Kidney tubule cell (primary cell): ENCODE results near the gene PRSS23.
"Not testable (repeated sequence)": the region's sequence is repeated elsewhere in the genome, so short reads cannot be mapped to it uniquely, and the experiment has no call there.

ENCODE experiments used
- DNase-seq: peaks from one replicate; pipeline ENCODE4 v3.0.0-alpha.2; 2018; ENCODE audit warnings: low spot score

The PRSS23 gene, protein sequence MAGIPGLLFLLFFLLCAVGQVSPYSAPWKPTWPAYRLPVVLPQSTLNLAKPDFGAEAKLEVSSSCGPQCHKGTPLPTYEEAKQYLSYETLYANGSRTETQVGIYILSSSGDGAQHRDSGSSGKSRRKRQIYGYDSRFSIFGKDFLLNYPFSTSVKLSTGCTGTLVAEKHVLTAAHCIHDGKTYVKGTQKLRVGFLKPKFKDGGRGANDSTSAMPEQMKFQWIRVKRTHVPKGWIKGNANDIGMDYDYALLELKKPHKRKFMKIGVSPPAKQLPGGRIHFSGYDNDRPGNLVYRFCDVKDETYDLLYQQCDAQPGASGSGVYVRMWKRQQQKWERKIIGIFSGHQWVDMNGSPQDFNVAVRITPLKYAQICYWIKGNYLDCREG

DNA sequence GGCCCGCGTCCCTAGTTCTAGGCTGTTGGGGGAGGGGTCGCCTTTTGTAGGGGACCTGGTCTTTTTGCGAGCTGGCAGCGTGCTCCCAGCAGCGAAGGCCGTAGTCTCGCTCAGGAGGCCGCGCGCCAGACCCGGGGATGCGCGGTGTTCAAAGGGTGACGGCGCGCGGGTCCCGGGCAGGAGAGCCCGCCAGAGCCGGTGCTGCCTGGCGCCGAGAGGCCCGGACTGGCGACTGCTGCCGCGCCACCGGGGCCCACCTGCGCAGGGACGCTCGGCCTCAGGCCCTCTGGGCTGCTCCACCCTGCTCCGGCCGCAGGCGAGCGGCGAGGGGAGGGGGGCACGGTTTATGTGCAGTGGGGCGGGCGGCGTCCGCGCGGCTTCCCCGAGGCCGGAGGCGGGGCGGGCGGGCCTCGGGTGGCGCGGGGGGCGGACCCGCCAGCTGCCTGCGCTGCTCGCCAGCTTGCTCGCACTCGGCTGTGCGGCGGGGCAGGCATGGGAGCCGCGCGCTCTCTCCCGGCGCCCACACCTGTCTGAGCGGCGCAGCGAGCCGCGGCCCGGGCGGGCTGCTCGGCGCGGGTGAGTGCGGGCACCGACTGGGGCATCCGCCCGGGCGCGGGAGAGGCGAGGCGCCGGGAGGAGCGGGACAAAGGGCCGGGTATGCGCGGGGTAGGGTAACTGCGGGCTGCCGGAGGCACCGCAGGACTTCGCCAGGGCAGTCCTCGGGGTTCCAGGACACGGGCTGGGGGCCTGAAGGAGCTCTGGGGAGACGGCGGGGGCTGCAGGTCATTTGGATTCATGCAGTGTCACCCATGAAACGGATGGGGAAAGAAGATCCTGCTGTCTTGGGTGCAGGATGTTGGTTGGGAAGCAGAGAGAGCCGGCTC lies at the start of gene PRSS23:
TSS of gene PRSS23 (plus strand) at position 467 of the 884 bp plus-strand sequence. CDS start 7,102 bp downstream, outside the sequence.
- DNase-seq: peak; percentile 86

GRCh38 chr11:86753459-86753858 lies 46.9 kb upstream of the PRSS23 start:
- no peak for DNase-seq

GRCh38 chr11:86755146-86755545 lies 45.2 kb upstream of the PRSS23 start:
- no peak for DNase-seq

- DNase-seq: no peak
Measured at GRCh38 chr11:86758171-86758570, 42.2 kb upstream of the PRSS23 start.

DNA sequence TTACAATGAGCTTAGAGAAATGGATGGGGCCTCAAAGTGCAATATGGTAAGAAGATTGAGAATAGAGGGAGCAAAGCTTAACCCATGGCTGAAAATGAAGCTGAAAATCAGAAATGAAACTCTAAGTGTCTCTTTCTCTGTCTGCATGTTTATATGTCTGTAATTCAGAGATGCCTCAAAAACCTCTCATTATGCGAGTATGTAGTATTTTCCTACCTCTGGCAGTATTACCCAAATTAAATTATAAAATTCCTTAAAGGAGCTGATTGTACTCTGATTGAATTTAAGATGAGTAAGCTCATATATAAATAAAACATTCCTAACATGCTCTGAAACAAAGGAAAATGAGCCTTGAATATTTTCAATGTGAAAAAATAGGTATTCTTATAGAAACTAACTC lies 39.8 kb upstream of the PRSS23 start:
- DNase-seq: no peak

DNA sequence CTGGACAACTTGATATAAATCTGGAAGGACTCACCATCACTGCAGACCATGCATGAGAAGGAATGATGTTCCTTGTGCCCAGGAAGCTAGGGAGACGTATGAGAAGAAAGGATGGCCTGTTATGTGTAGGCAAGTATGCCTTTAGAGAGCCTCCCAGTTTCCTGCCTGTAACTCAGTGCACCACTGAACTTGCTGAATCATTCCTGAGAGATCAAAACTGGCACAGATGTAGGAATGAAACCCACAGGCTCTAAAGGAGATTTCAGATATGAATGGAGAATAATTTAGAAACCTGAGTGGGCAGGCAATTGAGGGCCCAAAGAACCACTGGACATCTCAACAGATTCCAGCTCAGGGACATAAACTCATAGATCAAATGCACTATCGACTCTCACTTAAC lies 38.4 kb upstream of the PRSS23 start:
- peak; percentile 38 for DNase-seq

DNA sequence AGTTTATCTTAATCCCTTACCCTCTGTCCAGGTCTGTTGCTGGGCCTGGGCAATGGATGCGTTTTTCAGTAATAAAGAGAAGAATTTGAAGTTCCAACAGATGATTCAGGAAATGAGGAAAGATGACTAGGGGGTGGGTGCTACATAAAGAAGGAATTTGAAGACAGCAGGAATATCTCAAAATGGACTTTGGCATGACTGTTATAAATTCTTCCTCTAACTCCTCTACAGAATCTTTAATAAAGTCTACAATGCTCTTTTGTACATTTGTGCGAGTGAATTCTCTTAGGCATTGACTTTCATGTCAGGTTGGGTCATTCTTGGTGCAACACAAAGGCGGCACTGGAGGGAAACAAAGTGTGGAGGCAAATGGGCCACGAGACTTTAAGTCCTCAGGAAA lies 35.1 kb upstream of the PRSS23 start:
- DNase-seq: no peak

DNA sequence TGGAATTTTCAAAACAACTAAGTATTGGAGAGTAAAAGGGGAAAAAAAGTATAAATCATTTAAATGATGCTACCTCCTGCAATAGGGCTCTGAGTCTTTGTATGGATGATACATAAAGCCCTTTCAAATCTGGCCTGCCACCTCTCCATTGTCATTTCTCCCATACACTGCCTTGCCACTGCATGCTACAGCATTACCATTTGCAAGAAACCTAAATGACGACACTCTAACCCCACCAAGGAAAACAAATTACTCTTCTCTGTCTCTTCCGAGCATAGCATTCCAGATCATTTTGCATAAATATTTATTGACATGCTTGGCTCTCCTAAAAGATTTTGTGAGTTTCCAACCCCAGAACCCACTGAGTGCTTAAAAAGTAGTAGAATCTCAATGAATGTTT lies 34.5 kb upstream of the PRSS23 start:
- no peak for DNase-seq

GRCh38 chr11:86769219-86769618 lies 31.1 kb upstream of the PRSS23 start:
- DNase-seq: no peak

DNA sequence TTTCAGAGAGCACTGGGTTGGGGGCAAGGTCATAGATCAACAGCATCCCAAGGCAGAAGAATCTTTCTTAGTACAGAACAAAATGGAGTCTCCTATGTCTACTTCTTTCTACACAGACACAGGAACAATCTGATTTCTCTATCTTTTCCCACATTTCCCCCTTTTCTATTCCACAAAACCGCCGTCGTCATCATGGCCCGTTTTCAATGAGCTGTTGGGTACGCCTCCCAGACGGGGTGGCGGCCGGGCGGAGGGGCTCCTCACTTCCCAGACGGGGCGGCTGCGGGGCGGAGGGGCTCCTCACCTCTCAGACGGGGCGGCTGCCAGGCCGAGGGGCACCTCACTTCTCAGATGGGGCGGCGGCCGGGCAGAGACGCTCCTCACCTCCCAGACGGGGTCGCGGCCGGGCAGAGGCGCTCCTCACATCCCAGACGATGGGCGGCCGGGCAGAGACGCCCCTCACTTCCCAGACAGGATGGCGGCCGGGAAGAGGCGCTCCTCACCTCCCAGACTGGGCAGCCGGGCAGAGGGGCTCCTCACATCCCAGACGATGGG lies 29.8 kb upstream of the PRSS23 start:
- DNase-seq: not testable (repeated sequence)

DNA sequence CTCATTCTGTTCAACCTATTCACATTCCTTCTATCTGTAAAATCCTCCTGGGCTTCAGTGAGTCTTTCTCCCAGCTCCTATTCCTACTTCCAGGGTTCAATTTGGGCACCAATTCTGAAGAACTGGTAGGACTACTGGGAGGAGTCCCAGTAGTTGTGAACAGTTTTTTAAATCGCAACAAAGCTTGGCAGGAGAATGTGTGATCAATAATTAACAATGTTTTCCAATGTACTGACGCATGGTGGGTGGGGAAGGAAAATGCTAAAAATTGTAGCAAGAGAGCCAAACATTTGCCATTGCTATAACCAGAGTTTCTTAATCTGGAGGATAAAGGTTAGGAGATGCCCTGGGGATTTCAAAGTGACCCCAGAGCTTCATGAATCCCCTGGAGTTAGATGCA lies 27.3 kb upstream of the PRSS23 start:
- peak; percentile 28 for DNase-seq

GRCh38 chr11:86773513-86774252 lies 26.7 kb upstream of the PRSS23 start:
- no peak for DNase-seq

DNA sequence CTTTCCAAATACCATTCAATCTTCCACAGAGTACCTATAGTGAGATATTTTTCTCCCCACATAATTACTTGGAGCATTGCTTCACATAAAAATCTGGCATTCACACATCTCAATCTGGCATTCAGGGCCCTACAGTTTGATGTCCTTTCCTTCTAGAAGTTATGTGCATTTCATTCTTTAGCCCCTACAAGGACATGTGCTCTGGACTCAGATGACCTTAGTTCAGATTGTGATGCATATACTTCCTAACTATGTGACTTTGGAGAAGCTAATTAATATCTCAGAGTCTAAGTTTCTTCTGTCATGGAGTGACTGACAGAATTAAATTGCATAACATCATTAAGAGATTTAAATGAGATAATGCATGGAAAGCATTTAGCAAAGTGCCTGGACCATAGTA lies 25.9 kb upstream of the PRSS23 start:
- no peak for DNase-seq

- DNase-seq: no peak
Measured at GRCh38 chr11:86775361-86775760, 25.0 kb upstream of the PRSS23 start.

DNA sequence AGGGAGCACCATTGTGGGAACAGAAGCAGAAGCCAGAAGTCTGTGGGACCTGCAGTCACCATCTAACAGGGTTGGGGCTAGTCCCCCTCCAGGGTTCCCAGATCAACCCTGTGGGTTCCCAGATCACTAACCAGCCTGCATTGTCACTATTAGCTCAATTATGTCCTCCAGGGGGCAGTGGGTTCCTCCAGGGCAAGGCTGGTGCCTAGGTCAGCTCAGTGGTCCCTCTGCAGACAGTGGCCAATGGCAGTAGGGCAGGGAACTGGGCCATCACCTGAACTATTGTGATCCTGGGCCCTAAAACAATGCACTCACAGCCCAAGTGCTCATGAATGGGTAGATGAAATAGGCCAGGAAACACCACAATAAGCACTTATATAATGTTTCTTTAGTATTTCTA lies 18.8 kb upstream of the PRSS23 start:
- no peak for DNase-seq

DNA sequence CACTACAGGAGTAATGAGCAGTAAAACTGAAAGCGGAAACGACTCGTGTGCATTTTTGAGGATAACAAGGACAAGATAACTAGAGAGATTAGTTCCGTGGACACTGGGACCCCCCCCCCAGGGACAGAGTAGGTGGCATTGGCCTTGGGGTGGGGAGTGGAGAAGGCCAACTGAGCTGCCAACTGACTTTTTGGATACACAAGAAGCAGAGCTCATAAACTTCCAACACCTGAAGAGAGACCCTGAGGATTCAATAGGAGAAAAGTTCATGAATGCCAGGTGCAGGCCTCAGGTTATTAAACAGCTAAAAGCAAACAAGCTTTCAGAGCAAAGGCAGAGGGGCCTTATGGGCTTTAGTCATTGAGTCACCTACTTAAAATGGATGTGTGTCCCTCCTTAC lies 17.6 kb upstream of the PRSS23 start:
- DNase-seq: no peak

- no peak for DNase-seq
Measured at GRCh38 chr11:86783661-86784060, 16.7 kb upstream of the PRSS23 start.

- DNase-seq: no peak
Measured at GRCh38 chr11:86784241-86784681, 16.1 kb upstream of the PRSS23 start.

GRCh38 chr11:86785576-86785975 lies 14.8 kb upstream of the PRSS23 start:
- DNase-seq: no peak

- DNase-seq: no peak
Measured at GRCh38 chr11:86787018-86787536, 13.3 kb upstream of the PRSS23 start.

DNA sequence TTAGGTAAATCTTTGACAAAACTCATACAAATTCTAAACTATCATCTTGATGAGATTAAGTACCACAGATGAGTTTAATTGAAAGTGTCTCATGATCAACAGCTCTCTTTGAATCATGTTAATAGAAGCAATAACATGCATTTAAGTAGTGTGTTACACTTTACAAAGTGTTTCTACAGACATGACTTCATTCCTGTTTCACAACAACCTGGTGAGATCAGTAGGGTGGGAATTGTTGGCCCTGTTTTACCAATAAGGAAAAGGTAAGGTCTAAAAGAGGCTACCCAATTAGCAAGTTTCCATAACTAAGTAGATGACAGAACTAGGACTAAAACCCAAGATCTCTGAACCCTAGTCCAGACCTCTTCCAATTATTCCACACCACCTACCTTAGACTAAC lies 12.7 kb upstream of the PRSS23 start:
- DNase-seq: no peak

- peak; percentile 26 for DNase-seq
Measured at GRCh38 chr11:86790195-86790725, 10.1 kb upstream of the PRSS23 start.
